ENCODE results near the gene CDH6. TPM values are rescaled to one million over a fixed set of nuclear protein-coding genes. Genes with fewer than 3 reads are reported as not detected.

Gene CDH6
- total RNA-seq, 1 experiment from 2014 or later: not detected

- Histone ChIP-seq H3K36me3 (ENCODE audit: low read depth) (no peaks in the 10 kb centered on the region), H3K4me1 (replicated peaks; ENCODE audit: insufficient read depth) (no peaks in the 10 kb centered on the region), H4K20me1 (ENCODE audit: insufficient read depth) (no peaks in the 10 kb centered on the region), H3K27ac (no peak overlapping the region), H3K4me3 (no peak overlapping the region), H3K27me3 (ENCODE audit: insufficient read depth, low read depth) (peaks cover 19% of the 10 kb centered on the region; the same call in 1 of the 2 replicates), H3K9me3 (ENCODE audit: insufficient read depth, low read depth) (peaks cover 3% of the 10 kb centered on the region; the same call in 1 of the 2 replicates), H3K9me2 (ENCODE audit: insufficient read depth) (0 out of 2 replicates have a peak, but pooled peaks cover 4% of the 10 kb centered on the region), H3K79me2 (ENCODE audit: low read depth) (no peaks in the 10 kb centered on the region), H2AFZ (no peak overlapping the region), H3F3A (ENCODE audit: insufficient read depth, low read depth) (no peaks in the 10 kb centered on the region), H3K4me2 (no peak overlapping the region)
- ChIA-PET POLR2A (ENCODE audit: unreplicated experiment) (no interaction called here), CTCF (no interaction called here)
- no peak for DNase-seq
- TF ChIP-seq, protein P1, sequence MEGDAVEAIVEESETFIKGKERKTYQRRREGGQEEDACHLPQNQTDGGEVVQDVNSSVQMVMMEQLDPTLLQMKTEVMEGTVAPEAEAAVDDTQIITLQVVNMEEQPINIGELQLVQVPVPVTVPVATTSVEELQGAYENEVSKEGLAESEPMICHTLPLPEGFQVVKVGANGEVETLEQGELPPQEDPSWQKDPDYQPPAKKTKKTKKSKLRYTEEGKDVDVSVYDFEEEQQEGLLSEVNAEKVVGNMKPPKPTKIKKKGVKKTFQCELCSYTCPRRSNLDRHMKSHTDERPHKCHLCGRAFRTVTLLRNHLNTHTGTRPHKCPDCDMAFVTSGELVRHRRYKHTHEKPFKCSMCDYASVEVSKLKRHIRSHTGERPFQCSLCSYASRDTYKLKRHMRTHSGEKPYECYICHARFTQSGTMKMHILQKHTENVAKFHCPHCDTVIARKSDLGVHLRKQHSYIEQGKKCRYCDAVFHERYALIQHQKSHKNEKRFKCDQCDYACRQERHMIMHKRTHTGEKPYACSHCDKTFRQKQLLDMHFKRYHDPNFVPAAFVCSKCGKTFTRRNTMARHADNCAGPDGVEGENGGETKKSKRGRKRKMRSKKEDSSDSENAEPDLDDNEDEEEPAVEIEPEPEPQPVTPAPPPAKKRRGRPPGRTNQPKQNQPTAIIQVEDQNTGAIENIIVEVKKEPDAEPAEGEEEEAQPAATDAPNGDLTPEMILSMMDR (conservative IDR thresholded peaks at IDR 0.05): no peak
- no peak for TF ChIP-seq EZH2 (IDR thresholded peaks at IDR 0.05; ENCODE audit: low read depth)
- BruUV-seq (replicated peaks): no TSS peak
- intact Hi-C loops (cut with micrococcal nuclease; ENCODE audit: unreplicated experiment): no loop called here
Observed at GRCh38 chr5:31355337-31355736, 161.9 kb downstream of the CDH6 start.

DNA sequence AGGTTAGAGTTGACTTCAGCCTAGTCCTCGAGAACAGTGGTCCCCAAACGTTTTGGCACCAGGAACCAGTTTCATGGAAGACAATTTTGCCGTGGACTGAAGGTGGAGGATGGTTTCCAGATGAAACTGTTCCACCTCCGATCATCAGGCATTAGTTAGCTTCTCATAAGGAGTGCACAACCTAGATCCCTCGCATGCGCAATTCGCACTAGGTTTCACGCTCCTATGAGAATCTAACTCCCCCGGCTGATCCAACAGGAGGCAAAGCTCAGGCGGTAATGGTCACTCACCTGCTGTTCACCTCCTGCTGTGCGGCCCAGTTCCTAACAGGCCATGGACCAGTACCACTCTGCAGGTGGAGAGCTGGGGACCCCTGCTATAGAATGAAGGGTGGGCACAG is 163.6 kb downstream of the CDH6 start:
- H3K27ac ChIP-seq: no peak overlapping the region
- ChIA-PET POLR2A (ENCODE audit: unreplicated experiment) (no interaction called here), CTCF (no interaction called here)
- H3K4me2 ChIP-seq: no peak overlapping the region
- no peaks in the 10 kb centered on the region for H3K4me1 ChIP-seq (replicated peaks; ENCODE audit: insufficient read depth)
- H3K36me3 ChIP-seq (ENCODE audit: low read depth): no peaks in the 10 kb centered on the region
- H3K9me3 ChIP-seq (ENCODE audit: insufficient read depth, low read depth): peaks cover 3% of the 10 kb centered on the region; the same call in 1 of the 2 replicates
- H4K20me1 ChIP-seq (ENCODE audit: insufficient read depth): no peaks in the 10 kb centered on the region
- H3K9me2 ChIP-seq (ENCODE audit: insufficient read depth): 0 out of 2 replicates have a peak, but pooled peaks cover 4% of the 10 kb centered on the region
- no peaks in the 10 kb centered on the region for H3F3A ChIP-seq (ENCODE audit: insufficient read depth, low read depth)
- DNase-seq: no peak
- H3K27me3 ChIP-seq (ENCODE audit: insufficient read depth, low read depth): peaks cover 12% of the 10 kb centered on the region; the same call in 1 of the 2 replicates
- H2AFZ ChIP-seq: no peak overlapping the region
- no peaks in the 10 kb centered on the region for H3K79me2 ChIP-seq (ENCODE audit: low read depth)
- BruUV-seq (replicated peaks): no TSS peak
- TF ChIP-seq, protein P1 (conservative IDR thresholded peaks at IDR 0.05): no peak
- no peak for TF ChIP-seq EZH2 (IDR thresholded peaks at IDR 0.05; ENCODE audit: low read depth)
- intact Hi-C loops (cut with micrococcal nuclease; ENCODE audit: unreplicated experiment): no loop called here
- H3K4me3 ChIP-seq: no peak overlapping the region

DNA sequence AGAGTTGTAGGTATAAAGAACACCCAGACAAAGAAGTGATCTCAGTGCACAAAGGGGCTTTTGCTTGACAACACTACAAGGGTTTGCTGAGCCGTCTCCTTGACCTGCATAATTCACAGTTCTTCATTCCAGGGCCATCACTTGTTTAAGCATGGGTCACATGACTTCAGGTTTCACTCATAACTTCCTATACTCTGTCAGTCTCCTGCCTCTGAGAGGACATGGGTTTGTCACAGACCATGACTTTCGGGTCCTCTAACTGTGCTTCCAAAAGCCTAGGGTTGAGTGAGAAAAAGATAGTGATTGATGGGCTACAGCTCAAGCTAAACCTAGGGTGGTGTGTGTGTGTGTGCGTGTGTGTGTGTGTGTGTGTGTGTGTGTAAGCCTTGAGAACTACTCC is 166.4 kb downstream of the CDH6 start:
- H3K4me1 ChIP-seq (replicated peaks; ENCODE audit: insufficient read depth): no peaks in the 10 kb centered on the region
- H3K9me2 ChIP-seq (ENCODE audit: insufficient read depth): 0 out of 2 replicates have a peak, but pooled peaks cover 4% of the 10 kb centered on the region
- TF ChIP-seq, protein P1 (conservative IDR thresholded peaks at IDR 0.05): no peak
- TF ChIP-seq EZH2 (IDR thresholded peaks at IDR 0.05; ENCODE audit: low read depth): no peak
- no peaks in the 10 kb centered on the region for H3F3A ChIP-seq (ENCODE audit: insufficient read depth, low read depth)
- ChIA-PET POLR2A (ENCODE audit: unreplicated experiment) (no interaction called here), CTCF (no interaction called here)
- H3K27me3 ChIP-seq (ENCODE audit: insufficient read depth, low read depth): no peaks in the 10 kb centered on the region
- no peak overlapping the region for H3K27ac ChIP-seq
- no peak overlapping the region for H3K4me3 ChIP-seq
- DNase-seq: no peak
- intact Hi-C loops (cut with micrococcal nuclease; ENCODE audit: unreplicated experiment): no loop called here
- no peak overlapping the region for H2AFZ ChIP-seq
- no TSS peak for BruUV-seq (replicated peaks)
- no peaks in the 10 kb centered on the region for H3K79me2 ChIP-seq (ENCODE audit: low read depth)
- H3K9me3 ChIP-seq (ENCODE audit: insufficient read depth, low read depth): peaks cover 5% of the 10 kb centered on the region; the same call in 1 of the 2 replicates
- H3K36me3 ChIP-seq (ENCODE audit: low read depth): no peaks in the 10 kb centered on the region
- H3K4me2 ChIP-seq: no peak overlapping the region
- no peaks in the 10 kb centered on the region for H4K20me1 ChIP-seq (ENCODE audit: insufficient read depth)
